ENCODE measurements around the gene CARNS1. TPM values are rescaled to one million over a fixed set of nuclear protein-coding genes. Genes with fewer than 3 reads are reported as not detected.
A peak's percentile ranks its signal among the peaks of the same experiment; 100 is the strongest.

Gene CARNS1
- total RNA-seq, 3 donors from 2014 or later (not counting 1 experiment from before 2014, with no cell fraction given), result 25.0 to 29.0 (median 25.0) TPM

DNA sequence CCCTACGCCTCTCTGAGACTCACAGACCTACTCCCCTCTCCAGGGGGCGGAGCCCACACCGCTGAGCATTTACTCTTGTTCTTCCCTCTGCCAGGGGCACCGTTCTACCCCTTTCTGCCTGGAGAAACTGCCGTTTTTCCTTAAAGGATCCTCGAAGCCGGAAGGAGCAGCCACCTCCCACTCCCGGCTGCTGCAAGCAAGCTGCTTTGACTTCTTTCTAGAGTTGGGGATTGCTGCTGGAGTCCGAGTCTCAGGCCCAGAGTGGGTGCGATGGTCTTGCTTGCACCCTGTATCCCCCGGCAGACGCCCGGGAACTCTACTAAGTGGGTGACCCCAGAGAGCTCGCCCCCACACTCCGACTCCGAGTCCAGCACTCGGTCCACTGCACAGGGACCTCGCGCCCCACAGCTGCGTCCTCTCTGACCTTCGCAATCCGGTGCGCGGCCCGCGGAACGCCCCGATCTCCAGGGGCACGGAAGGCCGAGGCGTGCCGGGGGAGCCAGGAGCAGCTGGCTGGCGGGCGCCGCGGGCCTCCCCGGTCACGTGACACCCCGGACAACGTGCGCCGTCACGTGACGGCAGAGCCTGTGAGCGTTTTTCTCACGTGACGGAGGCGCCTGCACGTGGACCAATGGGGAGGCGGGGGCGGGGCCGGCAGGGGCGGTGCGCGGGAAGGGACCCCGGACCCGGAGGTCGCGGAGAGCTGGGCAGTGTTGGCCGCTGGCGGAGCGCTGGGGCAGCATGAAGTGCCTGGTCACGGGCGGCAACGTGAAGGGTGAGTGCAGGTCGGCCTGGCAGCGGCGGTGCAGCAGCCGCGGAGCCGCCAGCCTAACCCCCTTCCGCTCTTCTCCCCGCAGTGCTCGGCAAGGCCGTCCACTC lies 23.9 kb upstream of the CARNS1 start, which contains the start of gene RAD9A:
TSS of gene RAD9A (plus strand) at position 683 of the 879 bp plus-strand sequence. CDS start at position 742, 59 bp downstream.
- WGBS (ENCODE audit: insufficient coverage), result under 1% methylated on average over 75 of the region's 75 CpGs
- peak; percentile 87 to 90 (median 88) for ATAC-seq
- Histone ChIP-seq H3K4me3 (ENCODE audit: low read length) (peak within 1 kb of the TSS; percentile 88), H3K27ac (ENCODE audit: low read length) (peak within 1 kb of the TSS; percentile 77), H3K27me3 (ENCODE audit: control insufficient read depth, insufficient read depth, low read length) (no peaks in the 10 kb centered on the region), H3K9me3 (ENCODE audit: control insufficient read depth, insufficient read depth, low read length) (no peaks in the 10 kb centered on the region), H3K4me1 (ENCODE audit: control insufficient read depth, insufficient read depth, low read length) (peaks cover 25% of the 10 kb centered on the region), H3K36me3 (ENCODE audit: control insufficient read depth, insufficient read depth, low read length) (peaks cover 18% of the 10 kb centered on the region)
- TF ChIP-seq, protein P1, sequence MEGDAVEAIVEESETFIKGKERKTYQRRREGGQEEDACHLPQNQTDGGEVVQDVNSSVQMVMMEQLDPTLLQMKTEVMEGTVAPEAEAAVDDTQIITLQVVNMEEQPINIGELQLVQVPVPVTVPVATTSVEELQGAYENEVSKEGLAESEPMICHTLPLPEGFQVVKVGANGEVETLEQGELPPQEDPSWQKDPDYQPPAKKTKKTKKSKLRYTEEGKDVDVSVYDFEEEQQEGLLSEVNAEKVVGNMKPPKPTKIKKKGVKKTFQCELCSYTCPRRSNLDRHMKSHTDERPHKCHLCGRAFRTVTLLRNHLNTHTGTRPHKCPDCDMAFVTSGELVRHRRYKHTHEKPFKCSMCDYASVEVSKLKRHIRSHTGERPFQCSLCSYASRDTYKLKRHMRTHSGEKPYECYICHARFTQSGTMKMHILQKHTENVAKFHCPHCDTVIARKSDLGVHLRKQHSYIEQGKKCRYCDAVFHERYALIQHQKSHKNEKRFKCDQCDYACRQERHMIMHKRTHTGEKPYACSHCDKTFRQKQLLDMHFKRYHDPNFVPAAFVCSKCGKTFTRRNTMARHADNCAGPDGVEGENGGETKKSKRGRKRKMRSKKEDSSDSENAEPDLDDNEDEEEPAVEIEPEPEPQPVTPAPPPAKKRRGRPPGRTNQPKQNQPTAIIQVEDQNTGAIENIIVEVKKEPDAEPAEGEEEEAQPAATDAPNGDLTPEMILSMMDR (IDR thresholded peaks at IDR 0.05), result no peak
- intact Hi-C loops (cut with micrococcal nuclease), result no loop called here
- peak; percentile 88 to 97 for DNase-seq
- no peaks in the 10 kb centered on the region for H3K9me3 Mint-ChIP-seq
- peaks cover 22 to 47% of the 10 kb centered on the region in 2 donors for H3K4me1 Mint-ChIP-seq
- H3K27me3 Mint-ChIP-seq (ENCODE audit: low read depth in 2 of 2), result no peaks in the 10 kb centered on the region
- peak within 1 kb of the TSS; percentile 87 to 88 for H3K27ac Mint-ChIP-seq
- no peaks in the 10 kb centered on the region for H3K36me3 Mint-ChIP-seq
- peak within 1 kb of the TSS; percentile 87 for H3K4me3 Mint-ChIP-seq

DNA sequence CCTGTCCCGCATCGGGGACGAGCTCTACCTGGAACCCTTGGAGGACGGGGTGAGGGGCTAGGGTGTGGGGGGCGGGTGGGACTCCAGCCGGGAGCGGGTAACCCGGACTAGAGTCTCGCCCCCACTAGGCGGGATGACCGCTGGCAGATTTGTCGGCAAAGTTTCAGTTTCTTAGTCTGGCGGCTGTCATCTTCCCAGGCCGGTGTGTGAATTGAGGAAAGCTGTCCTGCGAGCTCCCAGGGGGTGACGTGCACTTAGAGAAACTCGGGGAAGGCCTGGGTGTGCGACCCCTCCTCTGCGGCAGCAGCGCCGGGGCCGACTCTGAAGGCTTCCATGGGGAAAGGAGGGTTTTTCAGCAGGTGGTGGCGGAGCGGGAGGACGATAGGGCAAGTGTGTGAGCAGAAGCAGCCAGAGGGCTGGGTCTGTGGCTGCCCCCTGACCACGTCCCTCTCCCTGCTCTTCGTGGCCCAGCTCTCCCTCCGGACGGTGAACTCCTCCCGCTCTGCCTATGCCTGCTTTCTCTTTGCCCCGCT lies 23.2 kb upstream of the CARNS1 start:
- Histone ChIP-seq H3K9me3 (ENCODE audit: control insufficient read depth, insufficient read depth, low read length) (no peaks in the 10 kb centered on the region), H3K36me3 (ENCODE audit: control insufficient read depth, insufficient read depth, low read length) (peaks cover 21% of the 10 kb centered on the region), H3K4me3 (ENCODE audit: low read length) (peak overlapping the region; percentile 88), H3K4me1 (ENCODE audit: control insufficient read depth, insufficient read depth, low read length) (peaks cover 32% of the 10 kb centered on the region), H3K27ac (ENCODE audit: low read length) (peak overlapping the region; percentile 48), H3K27me3 (ENCODE audit: control insufficient read depth, insufficient read depth, low read length) (no peaks in the 10 kb centered on the region)
- H3K27ac Mint-ChIP-seq, result peak overlapping the region; percentile 87 to 88
- TF ChIP-seq, protein P1 (IDR thresholded peaks at IDR 0.05), result no peak
- H3K9me3 Mint-ChIP-seq, result no peaks in the 10 kb centered on the region
- WGBS (ENCODE audit: insufficient coverage), result 13% methylated on average over 31 of the region's 31 CpGs
- H3K4me1 Mint-ChIP-seq, result peaks cover 28 to 54% of the 10 kb centered on the region in 2 donors
- peak in 2 of 3 donors; percentile 19 to 30 for ATAC-seq
- no peak for DNase-seq
- intact Hi-C loops (cut with micrococcal nuclease), result no loop called here
- no peaks in the 10 kb centered on the region for H3K27me3 Mint-ChIP-seq (ENCODE audit: low read depth in 2 of 2)
- peak overlapping the region; percentile 87 for H3K4me3 Mint-ChIP-seq
- no peaks in the 10 kb centered on the region for H3K36me3 Mint-ChIP-seq

DNA sequence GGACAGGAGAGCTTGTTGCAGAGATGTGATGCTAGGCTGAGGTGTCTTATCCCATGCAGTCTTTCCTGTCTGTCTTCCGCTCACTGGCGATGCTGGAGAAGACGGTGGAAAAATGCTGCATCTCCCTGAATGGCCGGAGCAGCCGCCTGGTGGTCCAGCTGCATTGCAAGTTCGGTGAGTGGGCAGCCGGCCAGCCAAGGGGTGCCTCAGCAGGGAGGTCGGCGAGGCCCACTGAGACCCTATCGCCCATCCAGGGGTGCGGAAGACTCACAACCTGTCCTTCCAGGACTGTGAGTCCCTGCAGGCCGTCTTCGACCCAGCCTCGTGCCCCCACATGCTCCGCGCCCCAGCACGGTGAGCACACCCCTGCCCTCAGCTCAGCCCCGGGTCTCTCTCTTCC lies 22.0 kb upstream of the CARNS1 start:
- Histone ChIP-seq H3K36me3 (ENCODE audit: control insufficient read depth, insufficient read depth, low read length) (peaks cover 33% of the 10 kb centered on the region), H3K27ac (ENCODE audit: low read length) (no peak overlapping the region), H3K27me3 (ENCODE audit: control insufficient read depth, insufficient read depth, low read length) (no peaks in the 10 kb centered on the region), H3K4me3 (ENCODE audit: low read length) (no peak overlapping the region), H3K4me1 (ENCODE audit: control insufficient read depth, insufficient read depth, low read length) (peaks cover 44% of the 10 kb centered on the region), H3K9me3 (ENCODE audit: control insufficient read depth, insufficient read depth, low read length) (no peaks in the 10 kb centered on the region)
- DNase-seq (no peak), ATAC-seq (no peak)
- H3K27ac Mint-ChIP-seq, result peak overlapping the region in 1 of 2 donors; percentile 29
- 93% methylated on average over 18 of the region's 18 CpGs for WGBS (ENCODE audit: insufficient coverage)
- H3K9me3 Mint-ChIP-seq, result no peaks in the 10 kb centered on the region
- no peaks in the 10 kb centered on the region for H3K36me3 Mint-ChIP-seq
- intact Hi-C loops (cut with micrococcal nuclease), result no loop called here
- peak overlapping the region; percentile 76 for H3K4me3 Mint-ChIP-seq
- TF ChIP-seq, protein P1 (IDR thresholded peaks at IDR 0.05), result no peak
- peaks cover 29 to 61% of the 10 kb centered on the region in 2 donors for H3K4me1 Mint-ChIP-seq
- H3K27me3 Mint-ChIP-seq (ENCODE audit: low read depth in 2 of 2), result no peaks in the 10 kb centered on the region
